PC-9 (cell line): ENCODE data around the gene DACH2.

ENCODE experiments used
- CTCF ChIP-seq: fragments of 200-600 bp; sonication (generic); conservative IDR thresholded peaks from 2 replicates; pipeline ENCODE4 v1.6.1; 2017; ENCODE audit warnings: mixed run types, antibody characterized with exemption, mild to moderate bottlenecking, moderate library complexity
- EZH2 ChIP-seq: fragments of 200-600 bp; sonication (generic); IDR thresholded peaks from 2 replicates; pipeline ENCODE4 v1.8.0; 2017; ENCODE audit warnings: antibody characterized with exemption, low read depth

- TF ChIP-seq CTCF, result no peak
- no peak for TF ChIP-seq EZH2
Measured at GRCh38 chrX:86604607-86605006, 456.4 kb downstream of the DACH2 start.
